ENCODE results near the gene RIPK4. TPM values are rescaled to one million over a fixed set of nuclear protein-coding genes. Genes with fewer than 3 reads are reported as not detected.

Gene RIPK4
- total RNA-seq, 2 donors from 2014 or later, result 8.4 to 16.2 TPM

DNA sequence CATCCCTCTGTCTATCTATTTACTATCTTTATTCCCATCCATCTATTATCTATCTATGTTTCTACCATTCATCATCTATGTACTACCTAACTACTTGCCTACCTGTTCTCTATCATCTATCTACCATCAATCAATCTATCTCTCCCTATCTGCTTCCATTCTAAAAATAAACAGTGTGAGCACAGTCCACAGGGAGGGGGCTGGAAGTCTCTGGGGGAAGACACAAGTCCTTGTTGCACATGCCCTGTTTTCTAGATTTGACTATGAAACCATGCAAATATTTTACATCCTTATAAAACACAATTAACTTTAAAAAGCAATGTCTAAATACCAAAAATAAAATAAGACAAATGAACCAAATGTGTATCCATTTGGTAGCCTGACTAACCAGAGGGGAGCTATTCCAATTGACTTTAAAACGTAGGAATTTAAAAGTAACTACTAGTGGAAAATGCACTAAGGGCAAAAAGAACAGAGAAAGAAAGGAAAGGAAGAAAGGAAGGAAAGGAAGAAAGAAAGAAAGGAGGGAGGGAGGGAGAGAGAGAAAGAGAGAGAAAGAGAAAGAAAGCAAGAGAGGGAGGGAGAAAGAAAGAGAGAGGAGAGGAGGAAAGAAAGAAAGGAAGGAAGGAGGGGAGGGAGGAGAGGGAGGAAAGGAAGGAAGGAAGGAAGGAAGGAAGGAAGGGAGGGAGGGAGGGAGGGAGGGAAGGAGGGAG, 13.6 kb upstream of the RIPK4 start:
- H3K9ac ChIP-seq (ENCODE audit: extremely low read depth, low read length, poor library complexity, severe bottlenecking), result no peak overlapping the region
- H3K36me3 ChIP-seq (ENCODE audit: control insufficient read depth, insufficient read depth, low read length), result no peaks in the 10 kb centered on the region
- Mint-ChIP-seq H3K4me3 (no peak overlapping the region), H3K36me3 (ENCODE audit: low read depth) (no peaks in the 10 kb centered on the region), H3K27ac (no peak overlapping the region), H3K9me3 (no peaks in the 10 kb centered on the region), H3K27me3 (ENCODE audit: insufficient read depth) (peaks cover 9% of the 10 kb centered on the region), H3K4me1 (peaks cover 5% of the 10 kb centered on the region)
- peaks cover 7% of the 10 kb centered on the region for H3K27me3 ChIP-seq (ENCODE audit: control insufficient read depth, insufficient read depth, low read length, poor library complexity, severe bottlenecking)
- H3K4me3 ChIP-seq (ENCODE audit: low read length), result no peak overlapping the region
- H3K9me3 ChIP-seq (ENCODE audit: control insufficient read depth, low read length), result no peaks in the 10 kb centered on the region
- 50 to 76% methylated on average over 1 of the region's 1 CpG for WGBS, 2 experiments (ENCODE audit: insufficient coverage in 1 of 2, insufficient read length in 1 of 2)
- no peak for DNase-seq
- H3K27ac ChIP-seq (ENCODE audit: low read depth, low read length), result no peak overlapping the region
- TF ChIP-seq, protein P1, sequence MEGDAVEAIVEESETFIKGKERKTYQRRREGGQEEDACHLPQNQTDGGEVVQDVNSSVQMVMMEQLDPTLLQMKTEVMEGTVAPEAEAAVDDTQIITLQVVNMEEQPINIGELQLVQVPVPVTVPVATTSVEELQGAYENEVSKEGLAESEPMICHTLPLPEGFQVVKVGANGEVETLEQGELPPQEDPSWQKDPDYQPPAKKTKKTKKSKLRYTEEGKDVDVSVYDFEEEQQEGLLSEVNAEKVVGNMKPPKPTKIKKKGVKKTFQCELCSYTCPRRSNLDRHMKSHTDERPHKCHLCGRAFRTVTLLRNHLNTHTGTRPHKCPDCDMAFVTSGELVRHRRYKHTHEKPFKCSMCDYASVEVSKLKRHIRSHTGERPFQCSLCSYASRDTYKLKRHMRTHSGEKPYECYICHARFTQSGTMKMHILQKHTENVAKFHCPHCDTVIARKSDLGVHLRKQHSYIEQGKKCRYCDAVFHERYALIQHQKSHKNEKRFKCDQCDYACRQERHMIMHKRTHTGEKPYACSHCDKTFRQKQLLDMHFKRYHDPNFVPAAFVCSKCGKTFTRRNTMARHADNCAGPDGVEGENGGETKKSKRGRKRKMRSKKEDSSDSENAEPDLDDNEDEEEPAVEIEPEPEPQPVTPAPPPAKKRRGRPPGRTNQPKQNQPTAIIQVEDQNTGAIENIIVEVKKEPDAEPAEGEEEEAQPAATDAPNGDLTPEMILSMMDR (conservative IDR thresholded peaks at IDR 0.05), result no peak
- H3K4me1 ChIP-seq (ENCODE audit: control insufficient read depth, insufficient read depth, low read length), result no peaks in the 10 kb centered on the region

DNA sequence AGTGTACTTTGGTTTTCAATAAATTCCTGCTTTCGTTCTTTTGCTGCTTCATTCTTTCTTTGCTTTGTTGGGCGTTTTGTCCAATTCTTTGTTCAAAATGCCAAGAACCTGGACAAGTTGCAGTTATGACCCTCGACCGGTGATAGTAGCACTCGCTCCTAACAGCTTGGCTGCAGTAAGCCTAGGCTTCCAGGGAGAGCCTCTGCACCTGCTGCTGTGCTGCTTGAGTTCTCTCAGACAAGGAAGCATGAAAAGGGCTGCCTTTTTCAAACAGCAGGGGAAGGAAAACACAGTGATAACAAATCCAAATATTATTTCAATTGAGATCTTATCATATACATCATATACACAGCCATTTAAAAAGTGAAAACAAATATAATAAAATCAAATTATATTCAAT, 12.8 kb upstream of the RIPK4 start:
- H3K4me3 Mint-ChIP-seq, result no peak overlapping the region
- H3K4me1 Mint-ChIP-seq, result peaks cover 5% of the 10 kb centered on the region
- Histone ChIP-seq H3K27me3 (ENCODE audit: control insufficient read depth, insufficient read depth, low read length, poor library complexity, severe bottlenecking) (peaks cover 7% of the 10 kb centered on the region), H3K27ac (ENCODE audit: low read depth, low read length) (no peak overlapping the region), H3K4me1 (ENCODE audit: control insufficient read depth, insufficient read depth, low read length) (no peaks in the 10 kb centered on the region), H3K9me3 (ENCODE audit: control insufficient read depth, low read length) (no peaks in the 10 kb centered on the region), H3K36me3 (ENCODE audit: control insufficient read depth, insufficient read depth, low read length) (no peaks in the 10 kb centered on the region), H3K9ac (ENCODE audit: extremely low read depth, low read length, poor library complexity, severe bottlenecking) (no peak overlapping the region), H3K4me3 (ENCODE audit: low read length) (no peak overlapping the region)
- WGBS, 2 experiments (ENCODE audit: insufficient coverage in 1 of 2, insufficient read length in 1 of 2), result 80 to 89% methylated on average over 5 of the region's 5 CpGs
- no peaks in the 10 kb centered on the region for H3K36me3 Mint-ChIP-seq (ENCODE audit: low read depth)
- peaks cover 10% of the 10 kb centered on the region for H3K27me3 Mint-ChIP-seq (ENCODE audit: insufficient read depth)
- TF ChIP-seq, protein P1 (conservative IDR thresholded peaks at IDR 0.05), result no peak
- DNase-seq, result peak; percentile 36
- H3K9me3 Mint-ChIP-seq, result no peaks in the 10 kb centered on the region
- no peak overlapping the region for H3K27ac Mint-ChIP-seq

DNA sequence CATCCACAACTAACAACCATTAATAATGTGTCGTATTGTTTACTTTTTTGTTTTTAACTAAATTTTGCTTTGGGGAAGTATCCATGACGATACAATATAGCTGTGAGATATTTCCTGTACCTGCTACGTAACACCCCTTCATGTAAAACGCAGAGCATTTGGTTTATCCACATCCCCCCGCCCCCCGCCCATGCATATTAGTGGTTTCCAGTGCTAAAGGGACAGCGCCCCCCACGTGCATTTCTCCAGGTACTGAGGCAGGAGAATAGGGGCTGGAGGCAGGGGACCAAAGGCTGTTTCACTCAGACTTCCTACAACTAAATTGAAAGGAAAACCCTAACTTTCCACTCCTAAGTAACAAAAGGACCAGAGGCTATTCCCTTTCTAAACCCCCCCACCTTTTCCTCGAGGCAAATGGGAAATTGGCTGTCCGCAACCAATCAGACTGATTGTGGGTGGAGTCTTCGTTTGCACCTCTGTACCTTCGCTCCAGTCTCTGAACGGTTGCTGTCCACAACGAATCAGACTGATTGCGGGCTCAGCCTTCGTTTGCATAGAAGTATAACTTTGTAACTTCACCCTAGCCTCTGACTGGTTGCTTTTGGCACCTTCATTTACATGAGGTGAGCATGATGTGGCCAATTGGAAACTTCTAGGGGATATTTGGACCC, 12.2 kb upstream of the RIPK4 start:
- peaks cover 7% of the 10 kb centered on the region for H3K27me3 ChIP-seq (ENCODE audit: control insufficient read depth, insufficient read depth, low read length, poor library complexity, severe bottlenecking)
- H3K9me3 Mint-ChIP-seq, result no peaks in the 10 kb centered on the region
- peak; percentile 69 for DNase-seq
- no peaks in the 10 kb centered on the region for H3K9me3 ChIP-seq (ENCODE audit: control insufficient read depth, low read length)
- TF ChIP-seq, protein P1 (conservative IDR thresholded peaks at IDR 0.05), result no peak
- H3K27ac ChIP-seq (ENCODE audit: low read depth, low read length), result no peak overlapping the region
- no peak overlapping the region for H3K4me3 ChIP-seq (ENCODE audit: low read length)
- H3K9ac ChIP-seq (ENCODE audit: extremely low read depth, low read length, poor library complexity, severe bottlenecking), result no peak overlapping the region
- H3K27me3 Mint-ChIP-seq (ENCODE audit: insufficient read depth), result peaks cover 10% of the 10 kb centered on the region
- H3K36me3 Mint-ChIP-seq (ENCODE audit: low read depth), result no peaks in the 10 kb centered on the region
- peaks cover 5% of the 10 kb centered on the region for H3K4me1 Mint-ChIP-seq
- peak overlapping the region; percentile 13 for H3K4me3 Mint-ChIP-seq
- no peaks in the 10 kb centered on the region for H3K4me1 ChIP-seq (ENCODE audit: control insufficient read depth, insufficient read depth, low read length)
- H3K27ac Mint-ChIP-seq, result no peak overlapping the region
- H3K36me3 ChIP-seq (ENCODE audit: control insufficient read depth, insufficient read depth, low read length), result no peaks in the 10 kb centered on the region
- WGBS, 2 experiments (ENCODE audit: insufficient coverage in 1 of 2, insufficient read length in 1 of 2), result 32 to 34% methylated on average over 6 to 14 of the region's 16 CpGs

Measured in endodermal cell (in vitro differentiated cells).